SU-DHL-6 (cell line): ENCODE measurements around the gene RASGRP3.

ENCODE experiments used
- CTCF ChIP-seq: fragments of 200-600 bp; sonication (generic); IDR thresholded peaks from one replicate; pipeline ENCODE4 v1.5.1; 2017; ENCODE audit warnings: antibody characterized with exemption, mild to moderate bottlenecking, low read length, moderate library complexity; ENCODE audit not compliant: insufficient read depth, poor library complexity, severe bottlenecking
- EZH2phosphoT487 ChIP-seq: fragments of 200-600 bp; sonication (generic), shearing (Covaris generic); conservative IDR thresholded peaks from 2 replicates; pipeline ENCODE4 v1.6.1; 2018; ENCODE audit warnings: mild to moderate bottlenecking, antibody characterized with exemption, low read length, moderate library complexity, mixed read lengths

GRCh38 chr2:33521791-33522281, 45.4 kb downstream of the RASGRP3 start:
- no peak for TF ChIP-seq EZH2phosphoT487
- TF ChIP-seq CTCF: no peak
